GM23248 (cell line): ENCODE data around the gene ADARB1.

ENCODE experiments used
- EZH2 ChIP-seq: fragments of 200-600 bp; sonication (generic); IDR thresholded peaks from 2 replicates; pipeline ENCODE4 v1.6.1; 2018; ENCODE audit warnings: antibody characterized with exemption, mild to moderate bottlenecking; ENCODE audit not compliant: insufficient read depth, poor library complexity, severe bottlenecking
- EZH2phosphoT487 ChIP-seq: fragments of 200-600 bp; sonication (generic); IDR thresholded peaks from 2 replicates; pipeline ENCODE4 v1.6.1; 2018; ENCODE audit warnings: antibody characterized with exemption, moderate library complexity, mild to moderate bottlenecking, low read depth; ENCODE audit not compliant: insufficient read depth

GRCh38 chr21:45253633-45254459 lies 179.5 kb downstream of the ADARB1 start:
- TF ChIP-seq EZH2 = no peak
- TF ChIP-seq EZH2phosphoT487 = no peak
